GM12878 (cell line): ENCODE measurements around the gene MDGA2. TPM values are rescaled to one million over a fixed set of nuclear protein-coding genes. Genes with fewer than 3 reads are reported as not detected.

Source experiments
- ATAC-seq: fragments of 200-7000 bp; cut with Tn5 transposase; 3 replicates; pipeline ENCODE4 v1.9.1; 2020; ENCODE audit warnings: mild to moderate bottlenecking, moderate library complexity
- BruUV-seq: library from RNA; stranded (reverse); fragments of 400-500 nt; replicated peaks from 2 replicates; lab custom pipeline; 2021; lab: Mats Ljungman, UMichigan
- CTCF ChIA-PET: fragments of 300-600 bp; sonication (Branson Sonifier 250); formaldehyde crosslinking; extraction: SDS; loops from one replicate; lab custom pipeline; 2021; ENCODE audit warnings: inconsistent platforms; lab: Yijun Ruan, JAX
- POLR2A ChIA-PET: fragments of 350-600 bp; formaldehyde crosslinking; extraction: SDS; loops from one replicate; lab custom pipeline; 2021; ENCODE audit warnings: inconsistent platforms; lab: Charles Lee
- RAD21 ChIA-PET: fragments of 300-600 bp; sonication (Branson Sonifier 250); formaldehyde crosslinking; loops from one replicate; lab custom pipeline; 2023; ENCODE audit warnings: antibody characterized with exemption; ENCODE audit not compliant: unreplicated experiment; lab: Charles Lee
- SMC1A ChIA-PET: fragments of 300-600 bp; sonication (Branson Sonifier 250); formaldehyde crosslinking; loops from one replicate; lab custom pipeline; 2023; ENCODE audit not compliant: unreplicated experiment, uncharacterized antibody; lab: Charles Lee
- DNase-seq: peaks from one replicate; pipeline ENCODE4 v3.0.0-alpha.2; 2011; ENCODE audit warnings: low read depth, low spot score
- FAIRE-seq: peaks from 3 replicates; lab custom pipeline; 2011; peaks lifted over from hg19 to GRCh38; lab: Jason Lieb, UNC
- H2AFZ ChIP-seq: 2 replicates; pipeline ENCODE4 v1.6.0; 2011; ENCODE audit warnings: low read depth, low read length, control low read depth; ENCODE audit not compliant: control insufficient read depth
- H3K27ac ChIP-seq: 2 replicates; pipeline ENCODE4 v1.5.1; 2011; ENCODE audit warnings: control low read depth; ENCODE audit not compliant: control insufficient read depth, insufficient read depth
- H3K27me3 ChIP-seq, 2 experiments: replicated peaks in 1 of 2; 2 replicates each; pipeline versions ENCODE4 v1.6.0 to v1.6.1; 2011; ENCODE audit warnings: low read length in 1 of 2; ENCODE audit not compliant: control insufficient read depth in 2 of 2, insufficient read depth in 2 of 2
- H3K36me3 ChIP-seq, 2 experiments: 2 replicates each; pipeline ENCODE4 v1.5.1; 2011; ENCODE audit warnings: low read length in 1 of 2; ENCODE audit not compliant: control insufficient read depth in 2 of 2, insufficient read depth in 2 of 2
- H3K4me1 ChIP-seq: 2 replicates; pipeline ENCODE4 v1.6.1; 2011; ENCODE audit warnings: mild to moderate bottlenecking, low read length, moderate library complexity, mixed read lengths; ENCODE audit not compliant: control insufficient read depth, insufficient read depth
- H3K4me2 ChIP-seq: 2 replicates; pipeline ENCODE4 v1.6.0; 2011; ENCODE audit warnings: control low read depth; ENCODE audit not compliant: control insufficient read depth, insufficient read depth
- H3K4me3 ChIP-seq: fragments of 200-600 bp; sonication (generic); 2 replicates; pipeline ENCODE4 v1.5.1; 2016
- H3K79me2 ChIP-seq: 2 replicates; pipeline ENCODE4 v1.6.0; 2011; ENCODE audit warnings: low read length; ENCODE audit not compliant: control insufficient read depth, insufficient read depth
- H3K9ac ChIP-seq: 2 replicates; pipeline ENCODE4 v1.8.0; 2011; ENCODE audit warnings: low read length, control low read depth, mixed read lengths; ENCODE audit not compliant: control insufficient read depth, insufficient read depth
- H3K9me3 ChIP-seq: replicated peaks from 3 replicates; pipeline ENCODE4 v1.5.1; 2011; ENCODE audit warnings: mild to moderate bottlenecking, low read length; ENCODE audit not compliant: control insufficient read depth, insufficient read depth
- H4K20me1 ChIP-seq: 2 replicates; pipeline ENCODE4 v1.6.0; 2011; ENCODE audit not compliant: control insufficient read depth, insufficient read depth
- BRCA1 ChIP-seq: IDR thresholded peaks from 2 replicates; pipeline ENCODE4 v1.6.1; 2011; ENCODE audit warnings: low read depth, low read length, improper control_type of control experiment
- DPF2 ChIP-seq: fragments of 450-650 bp; IDR thresholded peaks from 2 replicates; pipeline ENCODE4 v1.6.1; 2017; ENCODE audit warnings: mild to moderate bottlenecking
- EGR1 ChIP-seq, 2 experiments: IDR thresholded peaks; 1 replicate in 1 of 2; 2 replicates in 1 of 2; pipeline ENCODE4 v1.6.1; 2011 to 2012; ENCODE audit warnings: low read depth in 2 of 2, low read length in 2 of 2, borderline replicate concordance in 1 of 2, mild to moderate bottlenecking in 1 of 2, moderate library complexity in 1 of 2
- NFYA ChIP-seq: IDR thresholded peaks from 2 replicates; pipeline ENCODE4 v1.6.1; 2011; ENCODE audit warnings: low read depth, mild to moderate bottlenecking, low read length, improper control_type of control experiment, borderline replicate concordance
- RB1 ChIP-seq: fragments of 450-650 bp; formaldehyde crosslinking; IDR thresholded peaks from 2 replicates; pipeline ENCODE4 v1.6.1; 2017; ENCODE audit warnings: mild to moderate bottlenecking, borderline replicate concordance
- RCOR1 ChIP-seq: conservative IDR thresholded peaks from 2 replicates; pipeline ENCODE4 v1.6.1; 2012; ENCODE audit warnings: low read depth, low read length, improper control_type of control experiment
- SIX5 ChIP-seq: IDR thresholded peaks from 2 replicates; pipeline ENCODE4 v1.6.1; 2011; ENCODE audit warnings: mild to moderate bottlenecking, low read depth, low read length, moderate library complexity; ENCODE audit not compliant: severe bottlenecking
- SRF ChIP-seq, 2 experiments: IDR thresholded peaks; 2 replicates each; pipeline ENCODE4 v1.6.1; 2011; ENCODE audit warnings: low read depth in 2 of 2, low read length in 2 of 2, mild to moderate bottlenecking in 1 of 2, moderate library complexity in 1 of 2
- STAT1 ChIP-seq: fragments of 450-650 bp; conservative IDR thresholded peaks from 2 replicates; pipeline ENCODE4 v1.6.1; 2014; ENCODE audit warnings: antibody characterized with exemption, mild to moderate bottlenecking
- ZNF384 ChIP-seq: IDR thresholded peaks from 2 replicates; pipeline ENCODE4 v1.6.1; 2012; ENCODE audit warnings: low read depth, mild to moderate bottlenecking, low read length, improper control_type of control experiment, borderline replicate concordance
- WGBS: methylation state at CpG from one replicate; pipeline ENCODE4 v1.1.6; 2016; ENCODE audit warnings: low lambda C conversion rate; ENCODE audit not compliant: insufficient replicate concordance, insufficient coverage; ENCODE audit errors: missing lambda C conversion rate; 5-methylcytosine and 5-hydroxymethylcytosine counted together
- in situ Hi-C: fragments of 300-500 bp; cut with MboI; formaldehyde crosslinking; loops from 9 replicates; pipeline ENCODE4 v1.14.3; 2018; ENCODE audit warnings: mixed read lengths
- intact Hi-C: fragments of 100-400 bp; cut with micrococcal nuclease; formaldehyde crosslinking; loops from one replicate; pipeline ENCODE4 v1.14.2; 2022; ENCODE audit not compliant: unreplicated experiment
- polyA plus RNA-seq, 11 experiments: library from polyadenylated mRNA; depleted of rRNA in 4 of 11; unstranded in 6 of 11; stranded (reverse) in 5 of 11; fragments of >200 nt; fragmentation: Nextera tagmentation in 4 of 11; fragmentation: Illumina TruSeq in 1 of 11; extraction: Ambion mirVana in 4 of 11; extraction: Trizol in 1 of 11; gene quantifications; 1 replicate in 1 of 11; 2 replicates in 10 of 11; pipeline versions ENCODE4 v1.2.1 to v1.2.3, GENCODE V29; 2011 to 2016; ENCODE audit warnings: inconsistent platforms in 2 of 11, missing spikeins in 2 of 11, low read depth in 1 of 11
- total RNA-seq, 4 experiments: library from RNA; depleted of rRNA in 3 of 4; stranded (reverse); fragments of >200 nt in 3 of 4; fragmentation: Illumina TruSeq in 1 of 4; extraction: Trizol in 1 of 4; gene quantifications; 2 replicates each; pipeline versions ENCODE4 v1.2.1 to v1.2.3, GENCODE V29; 2013 to 2021
- TF ChIP-seq, protein P1 (sequence below): fragments of 450-650 bp; IDR thresholded peaks from 2 replicates; pipeline ENCODE4 v1.6.1; 2017; ENCODE audit warnings: antibody characterized with exemption, mild to moderate bottlenecking, moderate library complexity

The MDGA2 gene
- total and polyA plus RNA-seq, 10 of the 15 experiments (the other 5 are each of a cell fraction or from before 2014, with no cell fraction given): not detected

DNA sequence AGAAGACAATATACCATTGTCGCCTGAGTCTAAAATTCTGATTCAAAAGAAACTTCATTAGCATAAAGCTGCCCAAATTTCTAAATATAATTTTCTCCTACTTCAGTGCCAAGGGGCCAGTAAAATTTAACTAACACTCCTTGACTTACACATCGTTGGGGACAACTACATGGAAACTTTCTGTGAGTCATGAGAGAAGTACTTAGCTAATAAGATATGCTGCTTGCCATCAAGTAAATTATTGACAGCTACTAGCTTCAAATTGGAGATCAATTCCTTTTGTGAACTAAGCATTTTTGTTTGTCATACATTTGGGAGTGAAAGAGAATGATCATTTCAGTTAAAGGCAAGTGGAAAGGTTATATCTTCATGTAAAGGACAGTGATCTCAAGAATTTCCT lies 373.3 kb downstream of the MDGA2 start:
- no peak overlapping the region for H3K4me2 ChIP-seq
- TF ChIP-seq ZNF384 (no peak), RCOR1 (no peak), SIX5 (no peak), DPF2 (no peak), RB1 (no peak), SRF (IDR thresholded peaks at IDR 0.05; ENCODE audit: low read depth in 2 of 2, low read length in 2 of 2) (no peak), STAT1 (no peak), EGR1 (IDR thresholded peaks at IDR 0.05; ENCODE audit: borderline replicate concordance in 1 of 2, low read depth in 2 of 2, low read length in 2 of 2) (no peak), BRCA1 (no peak), NFYA (no peak)
- TF ChIP-seq, protein P1, sequence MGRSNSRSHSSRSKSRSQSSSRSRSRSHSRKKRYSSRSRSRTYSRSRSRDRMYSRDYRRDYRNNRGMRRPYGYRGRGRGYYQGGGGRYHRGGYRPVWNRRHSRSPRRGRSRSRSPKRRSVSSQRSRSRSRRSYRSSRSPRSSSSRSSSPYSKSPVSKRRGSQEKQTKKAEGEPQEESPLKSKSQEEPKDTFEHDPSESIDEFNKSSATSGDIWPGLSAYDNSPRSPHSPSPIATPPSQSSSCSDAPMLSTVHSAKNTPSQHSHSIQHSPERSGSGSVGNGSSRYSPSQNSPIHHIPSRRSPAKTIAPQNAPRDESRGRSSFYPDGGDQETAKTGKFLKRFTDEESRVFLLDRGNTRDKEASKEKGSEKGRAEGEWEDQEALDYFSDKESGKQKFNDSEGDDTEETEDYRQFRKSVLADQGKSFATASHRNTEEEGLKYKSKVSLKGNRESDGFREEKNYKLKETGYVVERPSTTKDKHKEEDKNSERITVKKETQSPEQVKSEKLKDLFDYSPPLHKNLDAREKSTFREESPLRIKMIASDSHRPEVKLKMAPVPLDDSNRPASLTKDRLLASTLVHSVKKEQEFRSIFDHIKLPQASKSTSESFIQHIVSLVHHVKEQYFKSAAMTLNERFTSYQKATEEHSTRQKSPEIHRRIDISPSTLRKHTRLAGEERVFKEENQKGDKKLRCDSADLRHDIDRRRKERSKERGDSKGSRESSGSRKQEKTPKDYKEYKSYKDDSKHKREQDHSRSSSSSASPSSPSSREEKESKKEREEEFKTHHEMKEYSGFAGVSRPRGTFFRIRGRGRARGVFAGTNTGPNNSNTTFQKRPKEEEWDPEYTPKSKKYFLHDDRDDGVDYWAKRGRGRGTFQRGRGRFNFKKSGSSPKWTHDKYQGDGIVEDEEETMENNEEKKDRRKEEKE: no peak
- no peak overlapping the region for H3K9ac ChIP-seq
- H3K79me2 ChIP-seq: no peaks in the 10 kb centered on the region
- FAIRE-seq (no peak), ATAC-seq (no peak), DNase-seq (no peak)
- BruUV-seq: no TSS peak
- RAD21 ChIA-PET: no interaction called here
- WGBS: 18% methylated on average over 2 of the region's 2 CpGs
- no peak overlapping the region for H2AFZ ChIP-seq
- no peaks in the 10 kb centered on the region for H3K36me3 ChIP-seq
- H3K9me3 ChIP-seq: no peaks in the 10 kb centered on the region
- H3K4me1 ChIP-seq: no peaks in the 10 kb centered on the region
- POLR2A ChIA-PET: no interaction called here
- SMC1A ChIA-PET: interaction anchor here (0.9 kb wide), 1 partner anchor 10 kb away, joined by 3 read pairs; no protein-coding TSS in a partner anchor
- H3K4me3 ChIP-seq: no peak overlapping the region
- H4K20me1 ChIP-seq: no peaks in the 10 kb centered on the region
- in situ Hi-C loops (no loop called here), intact Hi-C loops (no loop called here)
- no peaks in the 10 kb centered on the region for H3K27me3 ChIP-seq
- CTCF ChIA-PET: interaction anchor here (0.9 to 3.1 kb wide), 2 partner anchors 23 to 24 kb away, joined by 3 to 11 read pairs; no protein-coding TSS in a partner anchor
- no peak overlapping the region for H3K27ac ChIP-seq
